GM18519 (cell line): ENCODE measurements around the gene RNF13.
"Not testable (repeated sequence)": the region's sequence is repeated elsewhere in the genome, so short reads cannot be mapped to it uniquely, and the experiment has no call there.

Experiments used
- ATAC-seq: cut with Tn5 transposase; IDR thresholded peaks from one replicate; pipeline ENCODE4 v1.9.1; 2021; ENCODE audit warnings: mild to moderate bottlenecking, moderate library complexity; ENCODE audit not compliant: unreplicated experiment, low FRiP score

Gene RNF13

DNA sequence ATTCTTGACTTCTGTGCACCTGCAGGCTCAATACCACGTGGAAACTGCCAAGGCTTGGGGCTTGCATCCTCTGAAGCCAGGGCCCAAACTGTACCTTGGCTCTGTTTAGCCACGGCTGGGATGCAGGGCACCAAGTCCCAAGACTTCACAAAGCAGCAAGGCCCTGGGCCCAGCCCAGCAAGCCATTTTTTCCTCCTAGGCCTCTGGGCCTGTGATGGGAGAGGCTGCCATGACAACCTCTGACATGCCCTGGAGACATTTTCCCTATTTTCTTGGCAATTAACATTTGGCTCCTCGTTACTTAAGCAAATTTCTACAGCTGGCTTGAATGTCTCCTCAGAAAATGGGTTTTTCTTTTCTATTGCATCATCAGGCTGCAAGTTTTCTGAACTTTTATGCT lies 25.5 kb downstream of the RNF13 start:
- ATAC-seq: not testable (repeated sequence)

DNA sequence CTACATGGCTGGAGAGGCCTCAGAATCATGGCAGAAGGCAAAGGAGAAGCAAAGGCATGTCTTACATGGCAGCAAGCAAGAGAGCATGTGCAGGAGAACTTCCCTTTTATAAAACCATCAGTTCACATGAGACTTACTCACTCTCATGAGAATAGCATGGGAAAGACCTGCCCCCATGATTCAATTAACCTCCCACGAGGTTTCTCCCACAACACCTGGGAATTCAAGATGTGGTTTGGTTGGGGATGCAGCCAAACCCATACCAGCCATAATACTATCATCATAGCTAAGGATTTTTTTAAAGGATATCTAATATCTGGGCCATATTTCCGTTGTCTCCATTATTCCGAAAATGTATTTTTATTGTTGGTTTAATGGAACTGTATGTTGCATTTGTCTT lies 26.5 kb downstream of the RNF13 start:
- not testable (repeated sequence) for ATAC-seq

DNA sequence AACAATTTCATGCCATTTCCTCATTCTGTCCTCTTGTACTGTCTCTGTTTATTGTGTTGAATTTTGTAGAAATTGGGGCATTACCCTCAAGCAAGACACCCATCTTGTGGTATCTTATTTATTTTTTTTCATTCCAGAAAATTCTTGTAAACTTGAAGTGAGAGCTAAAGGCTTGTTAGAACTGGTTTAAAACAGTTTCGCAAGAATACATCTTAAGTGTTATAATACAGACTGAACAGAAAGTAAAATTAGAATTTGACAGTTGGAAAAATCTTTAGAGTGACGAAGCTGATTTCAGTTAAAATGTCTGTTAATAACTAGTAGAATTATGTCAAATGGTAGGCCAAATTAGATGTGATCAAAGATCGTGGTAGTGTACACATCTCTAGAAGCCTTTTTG lies 26.9 kb downstream of the RNF13 start:
- ATAC-seq: no peak

DNA sequence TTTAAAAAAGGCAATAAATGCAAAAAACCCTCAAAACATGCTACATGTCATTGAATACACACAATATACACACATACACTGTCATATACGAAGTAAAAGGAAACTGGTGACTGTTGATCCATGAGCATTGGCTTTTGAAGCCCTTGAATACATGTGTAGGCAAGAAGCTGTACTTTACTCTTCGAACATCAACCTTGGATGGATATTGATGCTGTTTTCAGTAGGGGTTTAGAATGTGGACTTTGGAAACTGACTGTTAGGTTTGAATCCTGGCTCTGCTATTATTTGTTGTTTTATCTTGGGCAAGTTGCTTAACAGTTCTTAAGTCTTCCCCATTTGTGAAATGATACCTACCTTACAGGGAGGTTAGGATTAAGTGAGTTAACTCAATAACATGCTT lies 30.5 kb downstream of the RNF13 start:
- no peak for ATAC-seq

DNA sequence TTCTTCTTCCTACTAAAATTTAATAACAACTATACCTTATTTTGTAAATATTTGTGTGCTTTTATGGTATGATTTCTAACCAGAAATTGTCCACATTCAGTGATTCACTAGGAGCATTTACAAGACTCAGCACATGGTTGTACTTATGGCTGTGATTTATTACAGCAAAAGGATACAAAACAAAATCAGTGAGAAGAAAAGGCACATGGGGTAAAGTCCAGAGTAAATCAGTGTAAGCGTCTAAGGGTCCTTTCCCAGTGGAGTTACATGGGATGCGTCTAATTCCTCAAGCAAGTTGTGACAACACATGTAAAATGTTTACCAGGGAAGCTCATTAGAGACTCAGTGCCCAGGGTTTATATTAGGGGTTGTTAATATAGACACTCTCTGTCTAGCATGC lies 31.1 kb downstream of the RNF13 start:
- ATAC-seq: no peak

DNA sequence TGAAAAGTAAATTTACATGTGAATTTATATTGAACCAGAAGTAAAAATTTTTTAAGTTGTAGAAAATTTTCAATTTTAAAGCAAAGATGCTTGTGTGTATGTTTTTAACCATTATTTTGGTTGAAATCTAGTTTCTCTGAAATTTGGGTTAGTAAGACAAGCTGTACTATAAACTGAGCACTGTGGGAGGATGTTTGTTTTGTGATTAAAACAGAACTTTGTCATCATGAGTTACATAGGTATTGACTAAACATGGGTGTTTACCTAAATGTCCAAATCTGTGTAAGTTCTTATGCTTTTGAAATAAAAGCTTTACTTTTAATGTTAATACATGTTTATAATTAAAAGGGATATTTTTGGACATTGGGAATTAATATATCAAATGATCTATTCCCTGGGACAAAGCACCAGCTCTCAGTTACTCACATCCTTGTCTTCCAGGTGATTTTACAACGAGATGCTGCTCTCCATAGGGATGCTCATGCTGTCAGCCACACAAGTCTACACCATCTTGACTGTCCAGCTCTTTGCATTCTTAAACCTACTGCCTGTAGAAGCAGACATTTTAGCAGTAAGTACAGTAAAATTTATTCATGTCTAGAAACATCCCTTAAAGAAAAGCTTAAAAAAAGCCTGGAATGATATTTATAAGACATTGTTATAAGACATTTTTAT lies 32.7 kb downstream of the RNF13 start:
- ATAC-seq: no peak

DNA sequence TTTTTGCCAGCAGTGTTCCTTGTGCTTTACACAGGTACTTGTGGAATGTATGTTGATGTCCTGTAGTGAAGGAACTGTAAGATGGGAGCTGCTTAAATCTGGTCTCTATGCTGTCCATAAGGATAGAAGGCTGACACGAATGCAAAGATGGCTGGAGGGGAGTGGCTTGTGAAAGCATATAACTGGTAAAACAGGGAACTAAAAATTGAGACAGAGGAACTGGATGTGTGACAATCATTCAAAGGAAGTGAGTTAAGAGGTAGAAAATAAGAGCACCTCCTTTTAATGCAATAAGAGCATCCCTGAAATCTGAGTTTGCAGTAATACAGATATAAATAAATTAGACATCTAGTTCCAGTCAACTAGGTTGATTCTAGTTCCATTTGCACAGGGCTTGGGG lies 35.2 kb downstream of the RNF13 start:
- ATAC-seq: no peak

DNA sequence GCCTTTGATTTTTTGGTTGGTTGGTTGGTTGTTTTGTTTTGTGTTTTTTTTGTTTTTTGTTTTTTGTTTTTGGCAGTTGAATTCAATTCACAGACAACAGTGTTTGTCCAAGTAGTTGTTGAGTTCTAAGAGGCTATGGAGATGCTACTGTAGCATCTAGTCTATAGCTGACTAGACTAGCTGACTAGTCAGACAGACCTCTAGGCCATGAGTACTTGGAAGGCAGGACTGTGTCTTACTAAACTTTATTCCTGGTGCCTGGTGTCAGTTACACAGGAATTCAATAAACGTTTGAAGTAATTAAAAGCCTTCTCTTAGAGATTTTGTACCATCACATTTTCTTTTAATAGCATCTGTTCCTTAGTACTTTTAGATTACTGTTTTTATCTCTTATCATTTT lies 35.7 kb downstream of the RNF13 start:
- no peak for ATAC-seq

DNA sequence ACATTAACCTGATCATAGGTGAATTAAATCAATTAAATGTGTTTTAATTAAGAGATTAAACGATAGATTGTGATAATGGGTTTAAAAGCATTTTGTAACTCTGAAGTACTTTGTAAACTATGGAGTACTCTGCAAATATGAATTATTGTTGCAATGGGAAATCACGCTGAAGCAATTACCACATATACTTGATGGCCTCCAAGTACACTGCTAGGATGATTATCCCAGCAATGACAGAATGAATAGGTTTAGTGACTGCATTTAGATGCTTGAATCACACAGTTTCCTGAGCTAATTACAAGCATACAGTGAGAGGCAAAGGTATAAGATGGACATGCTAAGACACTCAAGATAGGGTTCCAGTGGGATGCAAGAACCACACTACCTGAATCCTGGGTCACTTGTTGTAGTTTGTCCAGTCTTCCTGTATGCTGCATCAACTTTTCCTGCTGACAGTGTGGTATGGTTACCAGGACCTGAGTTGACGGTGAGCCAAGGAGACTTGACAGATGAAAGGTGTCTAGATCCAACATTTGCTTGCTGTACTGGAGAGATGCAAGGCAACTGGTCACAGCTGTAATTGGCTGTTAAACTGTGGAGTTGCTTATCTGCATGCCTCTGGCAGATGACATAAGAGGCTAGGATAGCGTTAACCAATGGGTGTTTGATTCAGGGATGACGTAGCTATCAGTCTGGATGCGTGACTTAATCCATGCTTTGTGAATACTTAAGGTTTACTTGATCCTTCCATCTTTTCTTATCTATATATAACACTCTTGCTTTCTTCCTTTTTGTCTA lies 38.0 kb downstream of the RNF13 start:
- ATAC-seq: no peak

DNA sequence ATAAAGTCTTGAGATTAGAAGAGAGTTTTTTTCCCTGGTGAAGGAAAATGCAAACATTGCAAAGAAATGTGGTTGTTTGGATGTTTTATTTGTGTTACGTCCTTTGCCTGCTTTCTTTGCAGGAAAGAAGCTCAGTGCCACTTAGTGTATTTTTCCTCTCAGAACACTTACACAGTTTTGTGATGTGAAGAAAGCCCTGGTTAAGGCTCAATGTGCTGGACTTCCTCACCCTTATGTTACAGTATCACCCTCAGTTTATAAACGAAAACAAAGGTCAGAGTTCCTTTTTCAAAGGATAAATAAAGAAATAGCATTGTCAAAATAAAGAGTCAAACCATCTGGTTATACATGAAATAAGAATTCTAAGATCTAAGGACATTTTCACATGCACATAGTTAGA lies 45.9 kb downstream of the RNF13 start:
- ATAC-seq: no peak

DNA sequence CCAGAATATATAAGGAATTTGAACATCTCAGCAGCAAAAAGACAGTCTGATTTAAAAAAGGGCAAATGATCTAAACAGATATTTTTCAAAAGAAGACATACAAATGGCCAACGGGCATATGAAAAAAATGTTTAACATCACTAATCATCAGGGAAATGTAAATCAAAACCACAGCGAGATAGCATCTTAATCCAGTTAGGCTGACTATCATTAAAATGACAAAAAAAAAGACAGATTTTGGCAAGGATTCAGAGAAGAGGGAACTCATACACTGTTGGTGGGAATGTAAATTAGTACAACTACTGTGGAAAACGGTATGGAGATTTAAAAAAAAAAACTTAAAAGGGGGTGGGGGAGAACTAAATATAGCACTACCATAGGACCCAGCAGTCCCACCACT lies 47.9 kb downstream of the RNF13 start:
- no peak for ATAC-seq

DNA sequence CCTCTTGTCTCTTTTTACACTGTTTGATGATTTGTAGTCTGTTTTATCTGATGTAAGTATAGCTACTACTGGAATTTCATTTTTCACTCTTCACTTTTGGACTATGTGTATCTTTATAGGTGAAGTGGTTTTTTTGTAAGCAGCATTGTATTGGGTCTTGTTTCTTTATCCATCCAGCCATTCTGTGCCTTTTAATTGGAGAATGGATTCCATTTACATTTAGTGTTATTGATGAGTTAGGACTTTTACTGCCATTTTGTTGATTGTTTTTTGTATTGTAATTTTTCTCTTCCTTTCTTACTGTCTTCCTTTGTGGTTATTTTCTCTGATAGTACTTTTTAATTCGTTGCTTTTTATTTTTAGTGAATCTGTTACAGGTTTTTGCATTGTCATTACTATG lies 54.5 kb downstream of the RNF13 start:
- no peak for ATAC-seq

DNA sequence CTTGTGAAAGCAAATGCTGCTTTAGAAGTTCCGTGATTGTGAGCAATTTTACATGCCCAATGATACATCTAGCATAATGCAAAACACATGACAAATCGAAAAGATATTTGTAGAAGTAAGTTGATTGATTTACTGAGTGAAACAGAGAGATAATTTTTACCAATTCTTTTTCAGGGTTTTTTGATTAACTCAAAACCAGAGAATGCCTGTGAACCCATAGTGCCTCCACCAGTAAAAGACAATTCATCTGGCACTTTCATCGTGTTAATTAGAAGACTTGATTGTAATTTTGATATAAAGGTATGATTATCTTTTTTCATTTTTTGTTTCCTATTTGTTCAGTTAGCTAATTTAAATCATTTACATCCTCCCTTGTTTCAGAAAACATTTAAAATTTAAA lies 58.8 kb downstream of the RNF13 start:
- no peak for ATAC-seq

DNA sequence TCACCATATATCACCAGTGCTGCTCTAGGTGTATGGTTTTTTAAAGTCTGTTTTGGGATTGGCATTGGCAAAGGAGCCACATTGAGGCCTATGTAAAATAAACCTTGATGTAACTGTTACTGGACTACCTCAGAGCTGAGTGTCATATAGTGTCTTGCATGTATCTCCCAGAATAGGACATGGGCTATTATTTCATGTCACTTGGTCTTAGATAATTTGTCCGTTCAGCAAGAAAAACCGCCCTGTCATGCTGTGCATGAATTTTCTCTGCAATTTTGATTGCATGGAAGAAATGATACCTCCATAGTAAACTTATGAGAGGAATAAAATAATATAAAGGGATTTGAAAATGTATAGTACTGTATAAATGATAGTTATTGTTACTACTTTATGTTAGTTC lies 59.6 kb downstream of the RNF13 start:
- no peak for ATAC-seq

DNA sequence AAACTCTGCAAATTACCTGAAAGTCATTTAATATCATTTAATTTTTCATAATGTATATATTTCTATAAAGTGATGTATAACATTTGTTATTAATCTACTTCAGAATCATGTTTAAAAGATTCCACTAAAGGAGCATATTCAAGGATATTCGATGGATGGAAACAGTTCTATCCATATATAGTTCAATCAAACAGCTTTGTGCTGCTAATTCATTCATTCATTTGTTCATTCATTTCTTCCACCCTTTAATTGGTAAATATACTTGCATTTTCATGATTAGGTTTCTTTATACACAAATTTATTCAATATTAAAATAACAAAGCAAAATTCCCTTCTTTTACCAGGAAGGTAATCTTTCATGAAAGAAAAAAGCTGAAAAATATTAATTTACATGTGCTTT lies 64.7 kb downstream of the RNF13 start:
- ATAC-seq: no peak

DNA sequence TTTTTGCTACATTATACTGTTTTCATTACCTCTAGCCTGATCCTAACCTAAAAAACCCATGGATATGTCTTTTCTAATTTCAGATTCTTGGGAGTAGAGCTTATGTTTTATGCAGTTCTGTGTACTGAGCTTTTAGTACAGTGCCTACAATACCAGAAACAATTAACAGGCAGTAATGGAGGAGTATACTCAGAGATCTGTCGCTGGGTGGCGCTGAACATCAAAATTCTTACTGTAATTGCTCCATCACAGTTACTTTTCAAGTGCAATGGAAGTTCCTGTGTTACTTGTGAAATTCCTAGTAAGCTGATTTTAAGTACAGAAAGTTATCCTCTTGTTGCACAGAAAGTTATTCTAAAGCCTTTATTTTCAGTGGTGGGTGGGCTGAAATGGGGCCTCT lies 66.9 kb downstream of the RNF13 start:
- ATAC-seq: no peak

DNA sequence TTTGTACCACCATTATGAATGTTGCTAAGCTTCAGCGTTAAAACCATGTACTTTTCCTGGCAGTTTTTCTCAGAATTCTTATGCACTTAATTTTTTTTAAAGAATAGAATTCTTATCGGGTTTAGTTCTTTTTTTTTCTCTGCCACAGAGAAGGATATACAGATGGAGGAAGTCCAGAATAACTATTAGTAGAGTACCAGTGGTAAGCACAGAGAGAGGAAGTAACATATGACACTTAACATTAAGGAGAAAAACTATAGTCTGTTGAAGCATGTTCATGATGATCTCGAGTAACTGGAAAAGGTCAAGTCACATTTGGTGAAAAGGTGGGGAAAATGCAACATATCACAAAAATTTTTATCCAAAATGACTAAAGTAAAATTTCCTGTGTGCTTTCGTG lies 68.9 kb downstream of the RNF13 start:
- no peak for ATAC-seq

DNA sequence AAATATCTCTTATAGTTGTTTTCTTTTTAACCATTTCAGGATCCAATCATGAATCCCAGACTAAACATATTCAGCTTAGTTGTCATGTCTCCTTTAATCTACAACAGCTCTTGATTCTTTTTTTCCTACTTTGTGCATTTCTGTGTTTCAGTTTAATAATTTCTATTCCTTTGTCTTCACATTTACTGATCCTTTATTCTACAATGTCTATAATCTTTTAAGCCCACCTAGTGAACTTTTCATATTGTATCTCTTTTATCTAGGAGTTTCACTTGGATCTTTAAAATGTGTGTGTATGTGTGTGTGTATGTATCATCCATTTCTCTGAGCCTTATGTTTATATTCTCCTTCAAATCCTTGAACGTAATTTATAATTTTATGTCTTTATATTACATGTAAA lies 70.1 kb downstream of the RNF13 start:
- ATAC-seq: no peak

DNA sequence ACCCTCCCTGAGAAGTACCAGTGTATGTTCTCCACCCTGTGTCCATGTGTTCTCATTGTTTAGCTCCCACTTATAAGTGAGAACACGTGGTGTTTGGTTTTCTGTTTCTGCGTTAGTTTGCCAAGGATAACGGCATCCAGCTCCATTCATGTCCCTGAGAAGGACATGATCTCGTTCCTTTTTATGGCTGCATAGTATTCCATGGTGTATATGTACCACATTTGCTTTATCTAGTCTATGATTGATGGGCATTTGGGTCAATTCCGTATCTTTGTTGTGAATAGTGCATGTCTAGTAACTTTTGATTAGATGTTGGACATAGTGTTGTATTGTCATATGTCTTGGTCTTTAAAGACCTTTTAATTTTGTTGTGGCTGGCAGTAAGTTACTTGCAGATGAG lies 70.8 kb downstream of the RNF13 start:
- ATAC-seq: not testable (repeated sequence)

DNA sequence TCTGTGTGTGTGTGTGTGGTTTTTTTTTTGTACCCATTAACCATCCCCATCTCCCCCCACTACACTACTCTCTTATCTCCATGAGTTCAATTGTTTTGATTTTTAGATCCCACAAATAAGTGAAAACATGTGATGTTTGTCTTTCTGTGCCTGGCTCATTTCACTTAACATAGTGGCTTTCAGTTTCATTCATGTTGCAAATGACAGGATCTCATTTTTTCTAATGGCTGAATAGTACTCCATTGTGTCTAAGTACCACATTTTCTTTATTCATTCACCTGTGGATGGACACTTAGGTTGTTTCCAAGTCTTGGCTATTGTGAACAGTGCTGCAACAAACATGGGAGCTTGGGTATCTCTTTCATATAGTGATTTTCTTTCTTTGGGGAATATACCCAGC lies 71.8 kb downstream of the RNF13 start:
- not testable (repeated sequence) for ATAC-seq

DNA sequence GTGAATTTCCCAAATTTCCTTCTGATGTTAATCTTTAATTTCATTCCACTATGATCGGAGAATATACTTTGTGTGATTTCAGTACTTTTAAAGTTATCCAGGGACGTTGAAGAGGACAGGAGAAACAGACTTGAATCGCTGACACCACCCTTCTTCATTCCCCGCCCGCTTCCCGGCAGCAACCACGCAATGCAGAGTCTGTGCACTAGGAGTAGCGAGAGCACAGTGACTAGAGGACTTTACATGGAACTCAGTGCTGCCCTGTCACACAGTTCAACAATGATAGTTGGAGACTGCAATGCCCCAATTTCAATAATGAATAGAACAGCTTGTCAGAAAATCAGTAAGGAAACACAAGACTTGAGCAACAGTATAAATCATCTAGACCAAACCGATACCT lies 73.9 kb downstream of the RNF13 start:
- ATAC-seq: no peak

DNA sequence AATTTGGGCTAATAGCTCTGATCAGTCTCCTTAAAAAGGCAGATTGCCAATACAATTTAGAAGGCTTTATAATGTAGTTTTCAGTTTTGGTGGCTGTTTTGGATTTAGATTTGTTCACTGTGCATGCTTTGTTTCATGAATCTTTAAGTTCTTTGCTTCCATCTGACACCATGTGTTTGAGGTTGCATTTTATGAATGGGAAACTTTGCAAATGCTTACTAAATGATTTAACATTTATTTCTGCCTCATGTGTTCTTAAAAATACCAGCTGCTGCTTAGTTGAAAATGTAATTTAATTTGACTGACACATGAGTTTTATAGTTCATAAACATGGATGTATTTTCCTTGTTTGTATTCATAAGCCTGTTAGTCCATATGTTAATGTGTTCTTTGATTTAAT lies 78.6 kb downstream of the RNF13 start:
- no peak for ATAC-seq
